Fibroblast of lung (primary cell): Measurements from ENCODE around the gene DCHS2.

Experiments
- CTCF ChIP-seq, 2 donors: IDR thresholded peaks in 1 of 2; conservative IDR thresholded peaks in 1 of 2; 1 replicate in 1 of 2; 2 replicates in 1 of 2; pipeline ENCODE4 v1.5.1; 2011 to 2012; ENCODE audit warnings: low read length in 2 of 2, control low read depth in 1 of 2, inconsistent platforms in 1 of 2, low read depth in 1 of 2, mild to moderate bottlenecking in 1 of 2
- EZH2 ChIP-seq: IDR thresholded peaks from 2 replicates; pipeline ENCODE4 v1.5.1; 2012; ENCODE audit warnings: low read length, control low read depth, mild to moderate bottlenecking; ENCODE audit errors: missing control alignments

GRCh38 chr4:154222875-154223274, 268.7 kb downstream of the DCHS2 start:
- TF ChIP-seq CTCF (conservative IDR thresholded peaks at IDR 0.05 in 1 of 2, IDR thresholded peaks at IDR 0.05 in 1 of 2; ENCODE audit: low read depth in 1 of 2, low read length in 2 of 2): no peak
- no peak for TF ChIP-seq EZH2
